Calu3 (cell line): ENCODE data around the gene ZNF683. TPM values are rescaled to one million over a fixed set of nuclear protein-coding genes. Genes with fewer than 3 reads are reported as not detected.

Experiments
- BruUV-seq: library from RNA; stranded (reverse); fragments of 400-500 nt; replicated peaks from 2 replicates; lab custom pipeline; 2021; lab: Mats Ljungman, UMichigan
- CTCF ChIA-PET: fragments of 300-600 bp; sonication (Branson Sonifier 250); formaldehyde crosslinking; loops from one replicate; lab custom pipeline; 2022; ENCODE audit warnings: antibody characterized with exemption; lab: Charles Lee
- DNase-seq: peaks from one replicate; pipeline ENCODE4 v3.0.0; 2022
- H3K27ac Mint-ChIP-seq: one replicate; pipeline ENCODE4 v1.8.0; 2022; ENCODE audit warnings: mixed read lengths; ENCODE audit not compliant: unreplicated experiment
- H3K27me3 Mint-ChIP-seq: one replicate; pipeline ENCODE4 v1.8.0; 2022; ENCODE audit warnings: mixed read lengths; ENCODE audit not compliant: unreplicated experiment
- H3K36me3 Mint-ChIP-seq: one replicate; pipeline ENCODE4 v1.8.0; 2022; ENCODE audit warnings: mild to moderate bottlenecking, moderate library complexity, mixed read lengths; ENCODE audit not compliant: insufficient read depth, unreplicated experiment
- H3K4me1 Mint-ChIP-seq: one replicate; pipeline ENCODE4 v1.8.0; 2022; ENCODE audit warnings: mild to moderate bottlenecking, low read depth, mixed read lengths; ENCODE audit not compliant: unreplicated experiment
- H3K4me3 Mint-ChIP-seq: one replicate; pipeline ENCODE4 v1.8.0; 2022; ENCODE audit warnings: mild to moderate bottlenecking, low read depth, moderate library complexity, mixed read lengths; ENCODE audit not compliant: unreplicated experiment
- H3K9me3 Mint-ChIP-seq: one replicate; pipeline ENCODE4 v1.8.0; 2022; ENCODE audit warnings: low read depth, mixed read lengths; ENCODE audit not compliant: unreplicated experiment
- CTCF ChIP-seq: fragments of 200-600 bp; IDR thresholded peaks from one replicate; pipeline ENCODE4 v1.8.0; 2022; ENCODE audit warnings: antibody characterized with exemption; ENCODE audit not compliant: unreplicated experiment
- intact Hi-C: fragments of 100-400 bp; cut with micrococcal nuclease; formaldehyde crosslinking; loops from one replicate; pipeline ENCODE4 v1.10.0; 2022; ENCODE audit not compliant: unreplicated experiment
- total RNA-seq: library from RNA; stranded (reverse); gene quantifications from 2 replicates; pipeline ENCODE4 v1.2.3, GENCODE V29; 2022

Gene ZNF683
- total RNA-seq, 1 experiment from 2014 or later = not detected

GRCh38 chr1:26323382-26323781 lies 49.2 kb downstream of the ZNF683 start:
- H3K27me3 Mint-ChIP-seq = no peaks in the 10 kb centered on the region
- H3K27ac Mint-ChIP-seq = no peak overlapping the region
- CTCF ChIA-PET = interaction anchor here (2.9 kb wide), 1 partner anchor 68 kb away, joined by 8 read pairs; no protein-coding TSS in a partner anchor
- no peak overlapping the region for H3K4me3 Mint-ChIP-seq
- no peaks in the 10 kb centered on the region for H3K9me3 Mint-ChIP-seq
- no peak for TF ChIP-seq CTCF
- no peaks in the 10 kb centered on the region for H3K36me3 Mint-ChIP-seq
- no peak for DNase-seq
- intact Hi-C loops = loop anchor here (5.0 kb wide), 1 partner anchor 39 kb away; no protein-coding TSS in a partner anchor
- peaks cover 8% of the 10 kb centered on the region for H3K4me1 Mint-ChIP-seq
- no TSS peak for BruUV-seq

GRCh38 chr1:26322042-26322331 lies 50.6 kb downstream of the ZNF683 start:
- Mint-ChIP-seq H3K4me3 (no peak overlapping the region), H3K27ac (no peak overlapping the region), H3K4me1 (peaks cover 8% of the 10 kb centered on the region), H3K9me3 (no peaks in the 10 kb centered on the region), H3K27me3 (no peaks in the 10 kb centered on the region), H3K36me3 (no peaks in the 10 kb centered on the region)
- intact Hi-C loops = loop anchor here (5.0 kb wide), 1 partner anchor 40 kb away; no protein-coding TSS in a partner anchor
- BruUV-seq = no TSS peak
- CTCF ChIA-PET = interaction anchor here (0.6 to 2.9 kb wide), 6 partner anchors 16 to 180 kb away, joined by 3 to 8 read pairs (median 3); no protein-coding TSS in a partner anchor
- no peak for DNase-seq
- TF ChIP-seq CTCF = no peak

GRCh38 chr1:26321315-26322041 lies 51.1 kb downstream of the ZNF683 start:
- no TSS peak for BruUV-seq
- CTCF ChIA-PET = interaction anchor here (0.6 to 2.9 kb wide), 7 partner anchors 16 to 180 kb away, joined by 3 to 8 read pairs (median 3); no protein-coding TSS in a partner anchor
- TF ChIP-seq CTCF = peak; percentile 66
- no peaks in the 10 kb centered on the region for H3K36me3 Mint-ChIP-seq
- DNase-seq = peak; percentile 88
- no peak overlapping the region for H3K4me3 Mint-ChIP-seq
- intact Hi-C loops = loop anchor here (2.0 to 5.0 kb wide), 2 partner anchors 41 to 47 kb away; no protein-coding TSS in a partner anchor
- H3K4me1 Mint-ChIP-seq = peaks cover 8% of the 10 kb centered on the region
- no peaks in the 10 kb centered on the region for H3K9me3 Mint-ChIP-seq
- no peak overlapping the region for H3K27ac Mint-ChIP-seq
- no peaks in the 10 kb centered on the region for H3K27me3 Mint-ChIP-seq

GRCh38 chr1:26320896-26321295 lies 51.7 kb downstream of the ZNF683 start:
- no peak for TF ChIP-seq CTCF
- no peak overlapping the region for H3K27ac Mint-ChIP-seq
- CTCF ChIA-PET = interaction anchor here (1.0 to 2.9 kb wide), 4 partner anchors 35 to 70 kb away, joined by 3 to 8 read pairs (median 4); no protein-coding TSS in a partner anchor
- H3K4me1 Mint-ChIP-seq = peaks cover 8% of the 10 kb centered on the region
- no peak overlapping the region for H3K4me3 Mint-ChIP-seq
- H3K9me3 Mint-ChIP-seq = no peaks in the 10 kb centered on the region
- BruUV-seq = no TSS peak
- H3K27me3 Mint-ChIP-seq = no peaks in the 10 kb centered on the region
- intact Hi-C loops = loop anchor here (2.0 to 5.0 kb wide), 2 partner anchors 41 to 46 kb away; no protein-coding TSS in a partner anchor
- no peak for DNase-seq
- H3K36me3 Mint-ChIP-seq = no peaks in the 10 kb centered on the region
